GM12892 (cell line): ENCODE measurements around the gene PRRX2.

ENCODE experiments used
- DNase-seq: peaks from one replicate; pipeline ENCODE4 v3.0.0; 2011; ENCODE audit not compliant: insufficient read length
- FAIRE-seq: peaks from 2 replicates; lab custom pipeline; 2011; peaks lifted over from hg19 to GRCh38; lab: Jason Lieb, UNC
- POLR2A ChIP-seq: IDR thresholded peaks from 2 replicates; pipeline ENCODE4 v1.6.1; 2011; ENCODE audit warnings: low read depth, low read length, control low read depth
- POLR2AphosphoS5 ChIP-seq: IDR thresholded peaks from 2 replicates; pipeline ENCODE4 v1.6.1; 2011; ENCODE audit warnings: low read depth, low read length, control low read depth
- TAF1 ChIP-seq: IDR thresholded peaks from 2 replicates; pipeline ENCODE4 v1.6.1; 2011; ENCODE audit warnings: low read depth, mild to moderate bottlenecking, control low read depth, low read length, borderline replicate concordance

Gene PRRX2

GRCh38 chr9:129724456-129725190 is 59.2 kb downstream of the PRRX2 start:
- TF ChIP-seq POLR2AphosphoS5 (no peak), TAF1 (no peak), POLR2A (no peak)
- DNase-seq: no peak
- no peak for FAIRE-seq

- DNase-seq: no peak
- TF ChIP-seq POLR2A: no peak
- no peak for FAIRE-seq
Observed at GRCh38 chr9:129725795-129726251, 60.4 kb downstream of the PRRX2 start.

- DNase-seq (peak; percentile 77), FAIRE-seq (peak; percentile 61)
- no peak for TF ChIP-seq POLR2A
Observed at GRCh38 chr9:129726322-129727160, 61.1 kb downstream of the PRRX2 start.

GRCh38 chr9:129728744-129729143 is 63.3 kb downstream of the PRRX2 start:
- TF ChIP-seq POLR2A (no peak), POLR2AphosphoS5 (no peak), TAF1 (no peak)
- no peak for DNase-seq
- FAIRE-seq: no peak

- FAIRE-seq (no peak), DNase-seq (no peak)
- TF ChIP-seq TAF1: no peak
- TF ChIP-seq POLR2AphosphoS5: no peak
- no peak for TF ChIP-seq POLR2A
Observed at GRCh38 chr9:129731477-129732085, 66.1 kb downstream of the PRRX2 start.

- no peak for DNase-seq
- no peak for FAIRE-seq
- TF ChIP-seq POLR2A: no peak
- TF ChIP-seq POLR2AphosphoS5: no peak
- no peak for TF ChIP-seq TAF1
Observed at GRCh38 chr9:129732100-129732499, 66.7 kb downstream of the PRRX2 start.

- FAIRE-seq (no peak), DNase-seq (no peak)
- no peak for TF ChIP-seq POLR2AphosphoS5
- TF ChIP-seq POLR2A: no peak
- no peak for TF ChIP-seq TAF1
Observed at GRCh38 chr9:129732946-129733631, 67.6 kb downstream of the PRRX2 start.

GRCh38 chr9:129733632-129733953 is 68.1 kb downstream of the PRRX2 start:
- FAIRE-seq (no peak), DNase-seq (no peak)
- TF ChIP-seq POLR2AphosphoS5 (no peak), TAF1 (no peak), POLR2A (no peak)

GRCh38 chr9:129735546-129735945 is 70.1 kb downstream of the PRRX2 start:
- no peak for FAIRE-seq
- DNase-seq: no peak

GRCh38 chr9:129736334-129736733 is 70.9 kb downstream of the PRRX2 start:
- FAIRE-seq (no peak), DNase-seq (no peak)
- no peak for TF ChIP-seq TAF1
- TF ChIP-seq POLR2A: no peak
- TF ChIP-seq POLR2AphosphoS5: no peak

More at GRCh38 chr9:129735546-129735945, 70.1 kb downstream of the PRRX2 start:
- TF ChIP-seq POLR2A: no peak
- no peak for TF ChIP-seq TAF1
- TF ChIP-seq POLR2AphosphoS5: no peak

GRCh38 chr9:129737479-129738274 is 72.2 kb downstream of the PRRX2 start:
- no peak for FAIRE-seq
- no peak for TF ChIP-seq TAF1
- TF ChIP-seq POLR2A: no peak
- no peak for TF ChIP-seq POLR2AphosphoS5
- DNase-seq: peak; percentile 86
